HTR-8/SVneo (cell line): ENCODE data around the gene IQGAP2.
A peak's percentile ranks its signal among the peaks of the same experiment; 100 is the strongest.
"Not testable (repeated sequence)": the region's sequence is repeated elsewhere in the genome, so short reads cannot be mapped to it uniquely, and the experiment has no call there.

Experiments
- DNase-seq: peaks from one replicate; pipeline ENCODE4 v3.0.0; 2011; ENCODE audit warnings: low spot score, mixed read lengths; ENCODE audit not compliant: insufficient read length
- FAIRE-seq: peaks from 2 replicates; lab custom pipeline; 2011; peaks lifted over from hg19 to GRCh38; lab: Jason Lieb, UNC

IQGAP2 gene

DNA sequence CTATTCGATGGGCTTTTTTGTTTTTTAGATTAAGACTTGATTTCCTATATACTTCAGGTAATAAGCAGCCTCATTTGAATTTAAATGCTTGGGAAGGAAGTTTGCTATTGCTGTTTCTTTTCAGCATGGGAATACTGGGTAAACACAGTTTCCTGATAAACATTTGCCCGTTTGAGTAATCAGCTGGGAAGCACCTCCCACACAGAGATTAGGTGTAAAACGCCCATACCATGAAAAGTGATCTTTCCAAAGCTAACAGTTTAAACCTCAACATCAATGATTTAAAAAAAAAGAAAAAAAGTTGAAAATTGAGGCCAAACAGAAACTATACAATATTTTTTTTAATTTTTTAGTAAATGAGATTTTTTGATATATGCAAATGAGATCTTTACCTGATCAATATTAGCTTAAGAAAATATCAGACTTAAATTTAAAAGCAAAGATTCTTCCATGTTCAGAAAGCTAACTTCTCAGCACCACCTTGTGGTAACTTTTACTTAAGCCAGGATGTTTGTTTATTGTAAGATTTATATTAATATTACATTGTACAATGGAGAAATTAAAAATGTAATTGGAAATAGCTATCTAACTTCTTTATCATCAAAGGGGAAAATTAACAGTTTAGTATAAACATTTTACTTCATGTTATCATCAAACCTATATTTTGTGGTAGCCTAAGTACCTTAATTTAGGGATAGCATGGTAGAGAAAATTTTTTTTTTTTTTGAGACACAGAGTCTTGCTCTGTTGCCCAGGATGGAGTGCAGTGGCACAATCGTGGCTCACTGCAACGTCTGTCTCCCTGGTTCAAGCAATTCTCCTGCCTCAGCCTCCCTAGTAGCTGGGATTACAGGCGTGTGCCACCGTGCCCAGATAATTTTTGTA lies 180.3 kb downstream of the IQGAP2 start:
- no peak for DNase-seq
- FAIRE-seq: no peak

DNA sequence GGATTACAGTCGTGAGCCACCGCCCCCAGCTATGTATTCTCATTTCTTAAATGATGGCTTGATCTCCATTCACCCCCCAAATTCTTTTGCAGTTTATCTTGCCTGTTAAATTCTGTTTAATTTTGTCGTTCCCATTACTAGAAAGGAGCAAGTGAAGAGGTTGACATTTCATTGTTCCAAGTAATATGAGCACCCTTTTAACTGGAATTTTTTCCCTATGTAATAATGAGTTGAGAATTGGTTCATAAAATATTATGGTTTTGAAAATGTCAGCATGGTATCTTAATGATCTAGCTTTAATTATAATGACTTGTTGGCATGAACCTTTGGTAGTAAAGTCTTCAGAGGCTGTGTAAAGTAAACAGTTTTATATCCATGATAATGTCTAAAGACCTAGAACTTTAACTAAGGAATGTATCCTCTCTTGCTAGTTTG lies 182.7 kb downstream of the IQGAP2 start:
- no peak for DNase-seq
- no peak for FAIRE-seq

DNA sequence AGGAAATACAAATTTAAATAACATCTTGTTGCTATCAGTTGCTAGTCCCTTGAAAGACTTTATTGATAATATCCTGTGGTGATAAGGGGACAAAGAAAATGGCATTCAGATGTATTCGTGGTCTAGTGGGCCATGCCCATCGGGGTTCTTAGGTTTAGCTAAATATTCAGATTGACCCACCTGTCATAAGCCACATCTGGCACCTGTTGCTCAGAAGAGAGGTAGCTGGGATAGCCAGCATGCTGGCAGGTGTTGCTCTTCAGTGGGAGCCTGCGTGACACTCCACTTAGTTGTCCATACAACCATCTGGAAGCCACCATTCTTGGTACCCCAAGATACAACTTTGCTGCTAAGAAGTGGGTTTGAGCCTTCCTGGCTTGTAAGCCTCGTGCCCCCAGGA lies 183.4 kb downstream of the IQGAP2 start:
- FAIRE-seq (no peak), DNase-seq (no peak)

DNA sequence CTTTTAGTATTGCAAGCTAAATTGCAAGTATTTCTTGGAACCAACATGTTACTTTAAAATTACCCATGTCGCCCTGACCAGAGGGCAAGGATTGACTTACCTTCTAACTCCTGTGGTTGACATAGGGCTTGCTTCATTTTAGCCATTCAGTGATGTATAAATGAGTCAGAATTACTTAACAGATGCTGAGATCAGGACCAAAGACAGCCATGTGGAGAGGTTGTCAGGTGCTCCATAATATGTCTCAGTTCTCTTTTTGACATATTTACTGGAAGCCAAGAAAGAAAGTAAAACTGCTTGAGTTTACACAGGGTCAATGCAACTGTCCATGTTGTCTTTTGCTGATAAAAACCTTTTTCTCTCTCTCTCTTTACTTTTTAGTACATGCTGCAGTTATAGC lies 186.9 kb downstream of the IQGAP2 start:
- DNase-seq (no peak), FAIRE-seq (no peak)

DNA sequence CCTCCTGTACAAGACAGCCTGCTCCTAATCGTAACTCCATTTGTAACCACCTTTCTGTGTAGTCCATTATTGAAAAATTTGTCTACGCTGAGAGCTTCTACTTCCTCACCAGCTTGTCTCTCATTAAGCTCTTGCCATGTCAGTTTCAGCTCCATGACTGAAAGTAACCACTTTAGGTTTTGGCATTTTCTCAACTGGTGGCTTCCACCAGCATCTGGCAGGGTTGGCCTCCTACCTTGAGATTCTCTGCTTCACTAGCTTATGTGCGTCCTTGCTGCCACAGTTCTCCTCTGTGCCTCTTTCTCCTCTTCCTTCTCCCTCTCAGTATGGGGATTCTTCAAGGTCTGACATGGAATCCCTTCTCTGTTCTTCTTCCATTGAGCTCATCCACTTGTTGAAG lies 188.3 kb downstream of the IQGAP2 start:
- FAIRE-seq: no peak

DNA sequence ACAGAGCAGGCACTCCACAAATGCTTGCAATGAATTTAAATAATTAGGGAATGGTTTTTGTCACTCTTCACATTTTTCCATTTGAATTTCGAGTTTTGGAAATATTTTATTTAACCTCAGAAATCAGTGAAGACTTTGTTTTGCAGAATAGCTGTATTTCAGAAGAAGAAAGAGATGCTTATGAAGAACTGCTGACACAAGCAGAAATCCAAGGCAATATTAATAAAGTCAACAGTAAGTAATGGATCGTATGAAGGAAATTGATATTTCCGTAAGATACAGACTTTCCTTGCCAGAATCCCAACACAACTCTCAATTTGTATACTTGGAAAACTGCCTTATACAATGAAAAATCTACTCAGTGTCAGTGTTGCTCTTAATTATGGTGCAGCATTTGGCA lies 189.6 kb downstream of the IQGAP2 start:
- DNase-seq: no peak
- FAIRE-seq: no peak

More for the DNA sequence above, 188.3 kb downstream of the IQGAP2 start:
- DNase-seq: no peak

DNA sequence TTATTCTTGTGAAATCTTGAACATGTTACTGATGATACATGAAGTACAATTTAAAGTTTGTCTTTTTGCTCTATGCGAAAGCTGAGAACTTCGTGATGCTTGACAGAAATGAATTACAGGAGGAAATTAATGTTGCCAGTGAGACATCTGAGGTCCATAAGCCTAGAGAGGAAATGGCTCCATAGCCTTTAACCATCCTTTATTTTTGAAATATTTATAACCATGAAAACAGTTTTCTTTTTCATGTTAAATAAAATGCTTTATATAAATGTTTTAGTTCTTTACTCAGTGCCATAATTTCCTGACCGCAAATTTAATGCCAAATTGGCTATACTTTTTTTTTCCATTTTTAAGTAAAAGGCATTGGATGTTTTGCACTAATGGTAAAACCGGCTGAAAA lies 191.0 kb downstream of the IQGAP2 start:
- FAIRE-seq: no peak
- DNase-seq: no peak

DNA sequence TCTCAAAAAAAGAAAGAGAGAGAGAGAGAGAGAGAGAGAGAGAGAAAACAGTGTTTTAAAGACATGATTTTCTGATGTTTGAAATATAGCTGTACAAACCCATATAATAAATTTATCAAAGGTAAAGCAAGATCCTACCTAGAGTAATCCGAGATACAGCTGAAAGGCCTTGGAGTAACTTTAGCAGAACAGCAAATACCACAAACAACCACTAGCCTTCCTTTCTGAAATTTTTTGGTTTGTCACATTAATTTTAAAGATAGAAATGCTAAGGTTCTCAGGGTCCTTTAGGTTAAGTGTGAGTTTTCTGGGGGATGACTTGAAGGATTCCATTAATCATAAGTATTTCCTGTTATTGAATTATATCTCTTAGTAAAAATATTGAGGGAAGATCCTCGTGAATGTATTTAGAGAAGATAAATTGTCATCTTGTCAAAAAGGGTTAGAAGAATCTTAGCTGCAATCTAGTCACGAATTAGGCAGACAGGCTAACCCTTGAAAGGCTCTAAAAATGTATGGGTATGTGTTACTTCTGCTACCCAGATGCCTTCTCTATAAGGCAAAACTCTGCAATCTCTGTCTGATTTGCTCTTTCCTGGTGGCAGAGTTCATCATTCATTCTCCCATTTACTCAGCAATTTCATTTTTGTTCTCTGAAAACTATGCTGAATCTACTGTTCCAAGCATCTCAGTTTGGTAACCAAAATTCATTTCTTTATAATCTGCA lies 192.8 kb downstream of the IQGAP2 start:
- DNase-seq: no peak
- no peak for FAIRE-seq

DNA sequence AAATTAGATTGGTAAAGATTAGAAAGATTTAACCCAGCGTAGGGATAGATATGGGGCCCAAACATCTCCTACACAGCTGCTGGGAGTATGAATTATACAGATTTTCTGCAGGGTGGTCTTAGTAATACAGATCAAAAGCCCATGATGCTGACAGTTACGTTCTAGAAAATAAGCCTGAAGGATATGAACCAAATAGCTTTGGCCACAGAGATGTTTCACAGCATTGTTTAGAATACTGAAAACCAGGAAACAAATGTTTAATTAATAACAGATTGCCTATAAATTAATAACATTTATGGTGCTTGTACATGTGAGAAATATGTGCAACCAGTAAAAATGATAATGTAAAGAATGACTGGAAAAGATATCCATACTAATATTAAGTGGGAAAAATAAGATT lies 195.4 kb downstream of the IQGAP2 start:
- FAIRE-seq (no peak), DNase-seq (no peak)

DNA sequence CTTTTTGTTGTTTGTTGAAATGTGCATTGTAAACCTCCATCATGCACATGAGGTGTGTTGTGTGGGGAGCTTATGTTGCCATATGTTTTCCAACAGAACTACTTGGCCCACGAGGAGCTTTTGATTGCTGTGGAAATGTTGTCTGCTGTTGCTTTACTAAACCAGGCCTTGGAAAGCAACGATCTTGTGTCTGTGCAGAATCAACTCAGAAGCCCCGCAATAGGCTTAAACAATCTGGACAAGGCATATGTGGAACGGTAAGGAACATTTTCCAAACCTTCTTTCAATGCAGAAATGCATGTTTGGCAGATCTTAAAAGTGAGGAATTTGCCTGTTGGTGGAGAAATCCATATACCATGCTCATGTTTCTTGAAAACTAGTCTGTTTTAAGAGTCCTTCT lies 197.6 kb downstream of the IQGAP2 start:
- FAIRE-seq: no peak

DNA sequence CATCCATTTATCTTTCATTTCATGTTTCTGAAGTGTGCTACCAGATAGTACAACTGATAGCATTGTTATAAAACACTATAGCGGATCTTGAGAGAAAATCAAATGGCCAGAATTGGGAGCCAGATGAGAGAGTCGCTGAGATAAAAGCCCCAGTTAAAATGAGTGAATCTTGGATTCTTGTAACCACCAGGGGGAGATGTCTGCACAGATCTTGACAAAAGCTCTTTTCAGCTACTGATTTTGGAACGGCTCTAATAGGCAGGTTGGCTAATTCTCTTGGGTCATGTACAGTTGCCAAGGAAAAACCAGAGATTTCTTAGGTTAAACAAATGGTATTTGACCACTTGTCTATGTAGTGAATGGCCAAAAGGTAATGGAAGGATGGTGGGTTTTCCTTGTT lies 198.4 kb downstream of the IQGAP2 start:
- FAIRE-seq: no peak
- DNase-seq: peak; percentile 58

More for the DNA sequence above, 197.6 kb downstream of the IQGAP2 start:
- no peak for DNase-seq

DNA sequence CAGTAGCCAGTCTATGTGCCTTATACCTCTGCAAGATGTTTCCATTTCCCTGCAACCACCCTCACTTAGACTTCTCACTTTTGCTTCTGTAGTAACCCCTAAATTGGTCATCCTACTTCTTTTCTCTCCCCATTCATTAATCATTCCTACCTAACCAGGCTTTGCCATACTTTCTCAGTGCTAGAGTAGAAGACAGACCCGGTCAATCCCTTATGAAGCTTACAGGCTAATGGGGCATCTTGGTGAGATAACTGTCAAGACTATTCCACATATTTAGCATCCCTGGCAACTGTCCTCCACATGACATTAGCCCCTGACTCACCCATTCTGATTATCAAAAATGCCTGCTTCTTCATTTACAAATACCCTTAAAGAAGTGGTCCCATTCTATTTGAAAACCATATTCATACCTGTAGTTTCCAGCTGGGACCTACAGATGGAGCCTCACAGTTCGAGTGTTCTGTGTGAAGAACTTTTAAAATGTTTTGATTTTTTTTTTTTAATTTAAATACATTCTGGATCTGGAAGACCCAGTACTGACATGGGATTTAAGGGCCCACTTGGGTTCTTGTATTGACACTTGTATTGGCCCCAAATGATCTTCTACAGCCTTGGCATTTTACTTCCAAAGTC lies 199.1 kb downstream of the IQGAP2 start:
- FAIRE-seq: no peak
- peak; percentile 11 for DNase-seq

DNA sequence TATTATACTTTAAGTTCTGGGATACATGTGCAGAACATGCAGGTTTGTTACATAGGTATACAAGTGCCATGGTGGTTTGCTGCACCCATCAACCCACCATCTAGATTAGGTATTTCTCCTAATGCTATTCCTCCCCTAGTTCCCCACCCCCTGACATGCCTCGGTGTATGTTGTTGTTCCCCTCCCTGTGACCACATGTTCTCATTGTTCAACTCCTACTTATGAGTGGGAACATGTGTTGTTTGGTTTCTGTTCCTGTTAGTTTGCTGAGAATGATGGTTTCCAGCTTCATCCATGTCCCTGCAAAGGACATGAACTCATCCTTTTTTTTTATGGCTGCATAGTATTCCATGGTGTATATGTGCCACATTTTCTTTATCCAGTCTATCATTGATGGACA lies 200.9 kb downstream of the IQGAP2 start:
- not testable (repeated sequence) for DNase-seq, FAIRE-seq

DNA sequence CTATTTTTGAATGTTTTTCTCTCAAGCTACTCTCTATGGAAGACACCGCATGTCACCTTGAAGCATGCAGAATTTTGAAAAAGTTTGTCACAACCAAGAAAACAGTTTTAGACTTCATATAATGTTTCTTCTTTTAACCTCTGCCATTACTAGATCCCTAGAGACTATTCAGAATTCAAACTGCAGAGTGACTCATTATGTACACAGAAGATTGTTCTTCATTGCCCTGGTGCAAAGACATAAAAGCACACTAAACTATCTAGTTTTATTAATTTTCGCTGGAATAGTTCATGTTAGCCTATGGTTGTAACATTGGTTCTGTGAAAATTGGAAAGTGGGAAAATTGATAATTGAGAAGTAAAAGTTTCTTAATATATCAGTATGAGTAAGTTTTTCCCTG lies 201.8 kb downstream of the IQGAP2 start:
- no peak for DNase-seq
- FAIRE-seq: no peak

DNA sequence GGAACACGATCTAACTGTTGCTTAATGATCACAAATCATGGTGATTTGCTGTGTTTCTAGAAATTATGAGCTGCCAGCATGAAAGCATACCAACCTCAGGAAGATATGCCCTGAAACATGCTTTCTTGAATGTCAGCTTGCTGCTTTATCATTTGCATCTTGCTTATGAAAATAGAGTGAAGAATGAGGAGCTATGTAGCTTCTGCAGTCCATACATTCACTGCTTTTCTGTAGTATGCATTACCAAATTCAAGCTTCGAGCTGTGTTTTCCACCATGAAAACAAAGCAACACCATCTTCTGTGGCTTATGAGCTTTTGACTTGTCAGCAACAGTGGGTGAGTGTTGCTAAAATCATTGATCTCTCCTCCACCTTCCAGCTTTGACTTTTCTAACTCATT lies 203.6 kb downstream of the IQGAP2 start:
- FAIRE-seq (no peak), DNase-seq (no peak)

DNA sequence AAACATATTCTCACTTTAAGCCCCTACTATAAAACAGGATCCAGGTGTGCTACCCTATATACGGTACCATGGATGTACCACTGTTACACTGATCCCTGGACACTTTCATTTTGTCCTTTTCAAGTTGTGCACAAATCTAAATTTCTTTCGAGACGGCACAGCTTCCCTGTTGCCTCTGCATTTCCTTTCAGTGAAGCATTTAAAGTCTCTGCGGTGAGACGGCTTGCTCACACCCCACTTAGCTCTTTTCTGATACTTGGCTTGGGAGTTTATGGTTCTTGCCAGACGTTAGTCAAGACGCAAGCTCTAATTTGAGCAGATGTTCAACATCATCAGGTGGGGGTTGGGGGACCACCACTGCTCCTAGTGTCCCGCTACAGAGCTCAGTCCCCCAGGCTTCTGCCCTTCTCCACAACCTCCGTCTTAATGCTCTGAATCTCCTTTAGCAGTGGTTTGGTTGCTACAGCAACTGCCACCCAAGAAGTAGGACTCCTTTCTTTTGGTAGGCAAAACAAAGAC lies 204.3 kb downstream of the IQGAP2 start:
- no peak for DNase-seq

DNA sequence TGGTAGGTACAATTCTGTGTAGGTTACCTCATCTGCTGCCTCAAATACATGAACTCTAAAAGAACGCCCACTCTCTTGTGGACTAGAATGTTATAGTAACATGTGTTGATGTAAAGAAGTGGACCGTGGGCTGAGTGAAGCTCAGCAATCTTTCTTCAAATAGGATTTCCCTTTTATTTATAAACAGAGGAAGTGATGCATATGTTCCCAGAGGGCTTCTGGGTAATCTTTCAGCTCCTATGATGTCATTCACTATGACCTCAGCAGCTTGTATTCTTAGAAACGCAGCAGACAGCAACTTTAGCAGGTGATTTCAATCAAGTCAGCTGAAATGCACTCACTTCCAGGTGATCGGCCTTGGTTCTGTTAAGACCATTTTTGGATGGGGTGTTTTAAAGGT lies 205.7 kb downstream of the IQGAP2 start:
- FAIRE-seq: no peak
- DNase-seq: no peak

More for the DNA sequence above, 204.3 kb downstream of the IQGAP2 start:
- FAIRE-seq: no peak

DNA sequence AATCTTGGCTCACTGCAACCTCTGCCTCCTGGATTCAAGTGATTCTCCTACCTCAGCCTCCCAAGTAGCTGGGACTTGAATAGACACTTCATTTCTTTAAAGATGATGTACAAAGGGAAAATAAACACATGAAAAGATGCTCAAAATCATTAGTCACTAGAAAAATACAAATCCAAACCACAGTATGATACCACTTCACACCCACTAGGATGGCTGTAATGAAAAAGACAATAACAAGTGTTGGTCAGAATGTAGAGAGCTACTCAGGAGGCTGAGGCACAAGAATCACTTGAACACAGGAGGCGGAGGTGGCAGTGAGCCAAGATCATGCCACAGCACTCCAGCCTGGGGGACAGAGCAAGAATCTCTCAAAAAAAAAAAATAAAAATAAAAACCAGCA lies 207.1 kb downstream of the IQGAP2 start:
- DNase-seq: no peak
- no peak for FAIRE-seq

DNA sequence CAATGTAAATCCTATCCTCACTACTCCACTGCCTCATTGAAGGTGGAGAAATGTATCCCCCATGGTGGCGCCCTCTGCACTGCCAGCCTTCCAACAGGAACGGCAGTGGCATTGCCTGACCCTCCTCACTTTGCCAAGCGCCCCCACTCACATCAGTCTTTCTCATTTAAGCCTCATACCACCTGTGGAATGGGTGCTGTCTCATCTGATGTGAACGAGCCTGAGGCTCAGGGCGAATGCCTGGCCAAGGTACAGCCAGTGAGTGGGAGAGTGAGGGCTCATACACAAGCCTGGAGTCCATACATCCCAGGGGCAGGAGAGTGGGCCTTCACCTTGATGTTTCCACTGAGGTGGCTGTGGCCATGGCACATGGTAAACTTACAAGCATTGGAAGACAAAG lies 209.9 kb downstream of the IQGAP2 start:
- no peak for FAIRE-seq
- no peak for DNase-seq

DNA sequence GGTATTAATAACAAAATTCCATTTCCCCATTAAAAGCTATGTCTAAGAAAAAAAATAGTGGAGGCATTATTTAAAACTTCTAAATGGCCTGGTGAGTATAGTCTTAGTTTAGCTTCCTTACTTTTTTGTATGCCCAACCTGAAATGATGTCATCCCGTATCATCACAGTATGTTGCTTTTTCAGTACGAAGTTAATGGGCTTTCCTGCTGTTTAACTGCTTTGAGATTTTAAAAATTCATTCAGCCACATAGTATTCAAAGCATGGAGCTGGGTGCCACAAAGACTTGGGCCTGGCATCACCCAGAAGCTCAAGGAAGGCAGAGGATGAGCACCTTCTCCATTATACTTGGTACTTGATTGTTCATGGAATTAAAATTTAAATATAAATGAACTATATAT lies 212.7 kb downstream of the IQGAP2 start:
- DNase-seq (no peak), FAIRE-seq (no peak)

DNA sequence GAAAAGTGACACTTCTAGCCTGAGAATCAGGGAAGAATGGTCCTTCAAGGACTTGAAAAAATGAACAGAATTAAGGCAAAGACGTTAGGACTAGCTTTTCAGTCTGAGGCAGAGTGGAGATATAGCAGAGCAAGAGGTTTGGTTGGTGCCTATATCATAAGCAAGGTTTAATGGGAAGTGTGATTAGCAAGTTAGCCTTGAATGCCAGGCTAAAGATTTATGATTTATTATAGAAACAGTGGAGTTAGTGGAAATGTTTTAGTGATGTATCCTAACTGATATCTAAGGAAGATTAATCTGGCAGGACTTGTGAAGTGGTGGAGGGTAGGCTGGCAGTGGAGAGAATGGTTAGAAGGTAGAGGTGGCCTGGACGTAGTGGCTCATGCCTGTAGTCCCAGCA lies 213.1 kb downstream of the IQGAP2 start:
- no peak for DNase-seq
- FAIRE-seq: no peak
